ENCODE results near the gene ANGPTL1.

The ANGPTL1 gene

DNA sequence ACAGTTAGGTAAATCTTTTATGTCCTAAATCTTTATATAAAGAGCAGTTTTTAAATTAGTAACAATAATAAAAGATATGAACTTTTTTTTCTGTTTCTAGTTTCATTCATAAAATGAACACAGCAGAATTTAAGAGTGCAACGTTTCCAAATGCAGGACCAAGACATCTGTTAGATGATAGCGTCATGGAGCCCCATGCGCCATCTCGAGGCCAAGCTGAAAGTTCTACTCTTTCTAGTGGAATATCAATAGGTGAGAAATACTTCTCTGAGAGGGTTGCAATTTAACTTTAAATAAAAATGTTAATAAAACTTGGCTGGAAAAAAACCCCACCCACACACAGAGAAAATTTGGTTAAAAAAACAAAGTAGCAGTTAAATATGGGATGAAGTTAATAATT lies 15.0 kb upstream of the ANGPTL1 start:
- TF ChIP-seq JUND (IDR thresholded peaks at IDR 0.05; ENCODE audit: low read depth): no peak
- no peak for DNase-seq (ENCODE audit: low read depth in 1 of 2, low spot score in 1 of 2)
- in situ Hi-C loops (cut with HindIII; ENCODE audit: low pct_unique_long_range_greater_than_20kb, low sequenced_read_pairs): no loop called here

DNA sequence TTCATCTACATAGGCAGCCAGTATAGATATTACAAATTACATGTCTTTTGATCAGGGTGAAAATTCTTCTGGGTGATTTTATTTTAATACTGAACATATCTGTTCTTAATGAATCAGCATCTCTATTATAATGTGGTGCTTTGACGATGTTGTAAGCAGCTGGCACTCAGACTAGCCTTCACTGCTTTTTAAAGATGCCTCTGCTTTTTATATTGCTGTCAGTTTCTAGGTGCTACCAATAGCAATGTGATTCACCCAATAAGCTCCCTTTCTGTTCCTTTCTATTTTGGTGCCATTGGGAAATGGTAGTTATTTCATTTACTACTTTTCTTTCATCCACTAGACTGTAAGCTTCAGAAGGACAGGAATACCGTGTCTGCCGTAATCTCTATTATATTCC lies 11.1 kb upstream of the ANGPTL1 start:
- in situ Hi-C loops (cut with HindIII; ENCODE audit: low pct_unique_long_range_greater_than_20kb, low sequenced_read_pairs): no loop called here

DNA sequence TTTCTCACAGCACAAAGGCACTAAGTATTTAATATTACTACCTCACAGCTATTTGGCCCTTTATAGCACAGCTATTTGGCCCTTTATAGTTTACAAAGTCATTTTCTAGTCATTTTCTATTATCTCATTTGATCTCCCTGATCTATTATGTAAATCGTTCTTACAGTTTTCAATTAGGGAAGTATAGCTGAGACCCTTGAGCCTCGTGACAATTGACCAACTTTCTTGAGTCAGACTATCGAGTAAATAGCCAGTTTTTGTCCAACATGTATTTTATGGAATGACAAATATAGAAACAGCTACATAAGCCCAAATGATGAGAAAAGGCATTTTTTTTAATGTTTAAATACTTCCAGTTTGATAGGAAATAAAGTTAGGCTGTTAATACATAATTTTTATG lies 7.0 kb upstream of the ANGPTL1 start:
- in situ Hi-C loops (cut with HindIII; ENCODE audit: low pct_unique_long_range_greater_than_20kb, low sequenced_read_pairs): no loop called here
- TF ChIP-seq JUND (IDR thresholded peaks at IDR 0.05; ENCODE audit: low read depth): no peak

More for the DNA sequence above, 11.1 kb upstream of the ANGPTL1 start:
- TF ChIP-seq JUND (IDR thresholded peaks at IDR 0.05; ENCODE audit: low read depth): no peak
- no peak for DNase-seq (ENCODE audit: low read depth in 1 of 2, low spot score in 1 of 2)

DNA sequence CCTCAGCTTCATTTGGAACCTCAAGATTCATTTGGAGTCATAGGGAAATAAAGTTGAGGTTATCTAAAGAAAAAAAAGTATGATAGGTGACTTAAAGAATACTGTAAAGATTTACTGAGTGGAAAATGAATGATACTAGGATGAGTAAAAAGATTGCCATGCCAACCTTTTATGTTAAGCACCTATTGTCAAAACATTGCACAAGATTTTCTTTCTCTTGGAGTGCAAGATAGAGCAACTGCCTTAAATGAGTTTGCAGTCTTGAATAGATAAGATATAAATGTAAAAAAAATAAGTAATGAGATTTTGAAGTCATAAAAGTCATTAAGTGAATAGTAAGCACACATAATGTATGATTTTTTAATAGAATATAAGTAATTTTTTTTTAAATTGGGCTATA lies 5.1 kb upstream of the ANGPTL1 start:
- no peak for TF ChIP-seq JUND (IDR thresholded peaks at IDR 0.05; ENCODE audit: low read depth)
- in situ Hi-C loops (cut with HindIII; ENCODE audit: low pct_unique_long_range_greater_than_20kb, low sequenced_read_pairs): no loop called here

More for the DNA sequence above, 7.0 kb upstream of the ANGPTL1 start:
- DNase-seq (ENCODE audit: low read depth in 1 of 2, low spot score in 1 of 2): no peak

DNA sequence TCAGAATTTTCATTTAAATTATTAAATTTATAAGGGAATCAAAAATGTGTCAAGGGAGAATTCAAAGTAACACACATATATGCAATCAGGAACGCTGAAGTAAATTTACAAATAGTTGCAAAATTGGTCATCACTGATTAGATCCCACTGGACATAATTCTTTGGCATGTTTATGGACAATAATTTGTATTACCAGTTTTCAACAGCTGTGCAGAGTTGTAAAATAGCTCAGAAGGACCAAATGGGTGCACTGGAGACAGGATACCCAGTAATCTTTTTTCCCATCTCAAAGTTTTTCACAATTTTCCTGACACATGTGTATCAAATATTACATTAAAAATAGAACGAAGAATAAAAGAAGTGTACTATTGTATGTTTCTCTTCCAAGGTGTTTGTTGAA lies 4.1 kb upstream of the ANGPTL1 start:
- in situ Hi-C loops (cut with HindIII; ENCODE audit: low pct_unique_long_range_greater_than_20kb, low sequenced_read_pairs): no loop called here
- no peak for DNase-seq (ENCODE audit: low read depth in 1 of 2, low spot score in 1 of 2)
- TF ChIP-seq JUND (IDR thresholded peaks at IDR 0.05; ENCODE audit: low read depth): no peak

More for the DNA sequence above, 5.1 kb upstream of the ANGPTL1 start:
- DNase-seq (ENCODE audit: low read depth in 1 of 2, low spot score in 1 of 2): no peak

DNA sequence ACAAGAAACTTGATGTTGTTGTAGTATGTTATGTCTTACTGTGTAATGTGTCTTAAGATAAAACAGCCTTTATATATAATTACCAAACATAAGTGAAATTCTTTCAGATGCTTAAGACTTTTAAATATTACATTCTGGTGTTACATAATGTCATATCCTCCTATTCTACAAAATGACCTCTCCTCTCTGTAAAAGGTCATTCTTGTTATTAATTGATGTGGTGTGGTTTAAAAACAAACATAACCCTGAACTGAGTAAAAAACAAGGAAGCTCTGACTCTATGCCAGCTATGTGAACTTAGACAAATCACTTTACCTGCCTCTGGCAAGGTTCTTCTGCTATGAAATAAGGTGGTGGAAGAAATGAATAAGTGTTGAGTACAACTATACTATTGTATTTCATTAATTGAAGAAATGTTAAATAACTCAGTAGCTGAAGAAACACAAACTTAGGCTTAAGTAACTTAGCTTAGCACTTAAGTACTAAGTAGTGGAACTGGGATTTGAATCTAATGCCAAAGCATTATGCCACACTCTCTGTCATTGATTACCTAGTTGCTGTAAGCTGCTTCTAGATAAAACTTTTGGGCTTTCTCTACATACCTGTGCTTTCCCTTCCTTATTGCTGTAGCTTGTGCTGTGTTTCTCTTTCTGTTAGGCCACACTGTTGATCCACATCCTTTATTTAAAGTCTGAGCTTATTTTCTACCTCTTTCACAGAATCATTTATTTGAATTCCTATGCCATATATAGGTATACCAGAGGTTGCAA lies 859 bp upstream of the ANGPTL1 start:
- no peak for TF ChIP-seq JUND (IDR thresholded peaks at IDR 0.05; ENCODE audit: low read depth)
- DNase-seq (ENCODE audit: low read depth in 1 of 2, low spot score in 1 of 2): peak in 1 of 2 experiments; percentile 23
- in situ Hi-C loops (cut with HindIII; ENCODE audit: low pct_unique_long_range_greater_than_20kb, low sequenced_read_pairs): no loop called here

DNA sequence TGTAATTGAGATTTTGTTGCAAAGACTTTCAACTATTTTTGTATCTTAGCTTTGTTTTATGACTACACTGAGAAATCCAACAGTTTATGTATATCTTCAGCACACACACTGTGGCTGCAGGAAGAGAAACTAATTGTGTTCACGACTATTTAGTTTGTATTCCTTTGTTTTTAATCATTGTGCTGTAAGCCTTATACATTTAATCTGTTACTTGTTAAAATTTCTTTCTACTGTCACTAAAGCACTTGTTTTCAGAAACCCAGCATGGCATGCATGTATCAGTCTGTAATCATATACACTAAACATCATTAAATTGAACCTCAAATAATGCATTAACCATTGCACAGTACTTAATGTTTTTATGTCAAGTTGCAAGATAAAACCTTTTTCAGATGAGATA lies 656 bp downstream of the ANGPTL1 start:
- no peak for DNase-seq (ENCODE audit: low read depth in 1 of 2, low spot score in 1 of 2)
- TF ChIP-seq JUND (IDR thresholded peaks at IDR 0.05; ENCODE audit: low read depth): no peak
- in situ Hi-C loops (cut with HindIII; ENCODE audit: low pct_unique_long_range_greater_than_20kb, low sequenced_read_pairs): no loop called here

DNA sequence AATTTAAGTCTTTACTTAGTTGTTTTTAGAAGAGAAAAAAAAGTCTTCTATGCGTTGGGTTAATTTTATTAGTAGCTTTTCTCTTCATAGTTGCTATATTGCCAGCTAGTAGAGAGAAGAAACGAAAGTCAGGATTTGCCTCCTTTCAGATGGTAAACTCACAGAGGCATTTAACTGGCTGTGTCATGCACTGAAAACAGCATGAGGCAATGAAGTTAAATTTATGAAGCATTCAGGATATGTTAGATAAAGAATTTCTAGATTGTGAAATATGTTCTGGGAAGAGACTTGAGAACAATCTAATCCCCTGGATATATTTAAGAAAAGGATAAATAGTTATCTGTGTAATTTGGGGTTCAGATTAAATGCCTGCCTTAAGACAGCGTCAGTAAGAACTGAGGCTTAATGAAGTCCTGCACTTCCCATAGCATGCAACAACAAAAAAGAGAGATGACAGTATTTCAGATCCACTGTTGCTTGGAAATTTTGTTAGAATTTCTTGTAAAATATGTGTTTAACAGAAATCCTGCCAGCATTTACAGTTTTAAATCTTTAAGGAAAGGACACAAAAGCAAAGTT lies 1.7 kb downstream of the ANGPTL1 start:
- in situ Hi-C loops (cut with HindIII; ENCODE audit: low pct_unique_long_range_greater_than_20kb, low sequenced_read_pairs): no loop called here
- no peak for TF ChIP-seq JUND (IDR thresholded peaks at IDR 0.05; ENCODE audit: low read depth)
- DNase-seq (ENCODE audit: low read depth in 1 of 2, low spot score in 1 of 2): no peak

DNA sequence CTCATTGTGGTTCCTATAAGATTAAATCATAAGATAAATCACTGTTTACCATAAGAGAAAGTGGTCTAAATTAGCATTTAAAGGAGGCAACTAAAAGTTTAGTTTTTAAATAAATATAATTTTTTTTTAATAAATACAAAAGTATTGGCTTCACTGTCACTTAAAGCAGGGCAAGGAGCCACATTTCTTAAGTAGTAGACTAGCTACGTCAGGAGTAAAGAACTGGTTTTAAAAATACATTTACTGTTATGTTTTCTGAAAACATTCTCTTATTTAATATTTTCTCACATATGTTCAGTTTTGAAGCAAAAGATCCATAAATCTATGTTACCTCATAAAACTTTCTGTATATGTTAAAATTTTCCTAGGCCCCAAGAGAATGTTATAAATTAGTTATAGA lies 2.2 kb downstream of the ANGPTL1 start:
- in situ Hi-C loops (cut with HindIII; ENCODE audit: low pct_unique_long_range_greater_than_20kb, low sequenced_read_pairs): no loop called here
- DNase-seq (ENCODE audit: low read depth in 1 of 2, low spot score in 1 of 2): no peak
- TF ChIP-seq JUND (IDR thresholded peaks at IDR 0.05; ENCODE audit: low read depth): no peak

DNA sequence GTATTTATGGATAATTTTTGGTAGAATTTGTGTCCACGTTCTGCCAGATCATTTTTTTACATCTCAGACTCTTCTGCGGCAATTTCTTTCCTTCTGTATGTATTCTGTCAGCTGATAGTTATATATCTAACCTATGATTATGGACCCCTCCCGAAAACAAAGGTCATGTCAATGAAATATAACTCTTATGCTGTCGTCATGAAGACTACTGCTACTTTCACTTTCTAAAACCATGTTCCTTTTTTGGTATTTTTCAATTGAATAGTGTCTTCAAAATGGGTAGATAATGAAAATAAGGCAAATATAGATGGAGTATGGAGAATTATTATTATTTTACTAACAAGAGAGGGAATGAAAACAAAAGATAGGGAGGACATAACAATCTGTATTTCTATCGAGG lies 3.2 kb downstream of the ANGPTL1 start:
- in situ Hi-C loops (cut with HindIII; ENCODE audit: low pct_unique_long_range_greater_than_20kb, low sequenced_read_pairs): no loop called here
- no peak for TF ChIP-seq JUND (IDR thresholded peaks at IDR 0.05; ENCODE audit: low read depth)
- no peak for DNase-seq (ENCODE audit: low read depth in 1 of 2, low spot score in 1 of 2)

DNA sequence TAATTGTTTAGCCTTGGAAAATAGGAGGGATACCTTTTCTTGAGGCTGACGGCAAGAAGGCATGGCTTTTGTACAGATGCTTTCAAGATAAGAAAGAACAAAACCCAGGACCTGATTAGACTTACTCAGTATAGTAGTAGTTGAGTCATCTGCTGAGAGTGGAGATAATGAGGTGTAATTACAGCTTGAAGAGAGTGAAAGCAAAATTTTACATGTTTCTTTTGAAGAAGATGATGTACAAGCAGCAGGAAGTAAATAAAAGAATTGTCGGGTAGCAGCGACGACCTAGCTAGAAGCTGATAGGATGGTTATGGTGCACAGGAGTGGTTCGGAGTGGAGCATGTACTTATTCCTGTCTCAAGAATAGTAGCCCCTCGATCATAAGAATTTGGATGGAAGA lies 6.6 kb downstream of the ANGPTL1 start:
- no peak for DNase-seq (ENCODE audit: low read depth in 1 of 2, low spot score in 1 of 2)
- in situ Hi-C loops (cut with HindIII; ENCODE audit: low pct_unique_long_range_greater_than_20kb, low sequenced_read_pairs): no loop called here
- TF ChIP-seq JUND (IDR thresholded peaks at IDR 0.05; ENCODE audit: low read depth): no peak

DNA sequence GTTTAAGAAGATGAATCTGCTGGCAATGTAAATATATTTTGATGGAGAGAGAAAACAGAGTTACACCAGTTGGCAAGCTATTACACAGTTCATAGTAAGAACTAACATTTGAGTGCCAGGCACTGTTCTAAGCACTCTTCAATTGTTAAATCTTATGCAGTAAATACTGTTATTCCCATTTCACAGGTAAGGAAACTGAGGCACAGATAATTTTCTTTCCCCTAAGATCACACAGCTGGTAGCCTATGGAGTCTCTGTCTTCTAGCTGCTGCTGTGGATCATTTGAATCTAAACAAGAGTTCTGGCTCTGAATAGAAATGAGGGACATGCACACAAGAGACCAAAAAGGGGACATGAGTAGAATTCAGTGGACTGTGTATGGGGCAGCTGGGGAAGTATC lies 8.0 kb downstream of the ANGPTL1 start:
- TF ChIP-seq JUND (IDR thresholded peaks at IDR 0.05; ENCODE audit: low read depth): no peak
- DNase-seq (ENCODE audit: low read depth in 1 of 2, low spot score in 1 of 2): no peak
- in situ Hi-C loops (cut with HindIII; ENCODE audit: low pct_unique_long_range_greater_than_20kb, low sequenced_read_pairs): no loop called here

DNA sequence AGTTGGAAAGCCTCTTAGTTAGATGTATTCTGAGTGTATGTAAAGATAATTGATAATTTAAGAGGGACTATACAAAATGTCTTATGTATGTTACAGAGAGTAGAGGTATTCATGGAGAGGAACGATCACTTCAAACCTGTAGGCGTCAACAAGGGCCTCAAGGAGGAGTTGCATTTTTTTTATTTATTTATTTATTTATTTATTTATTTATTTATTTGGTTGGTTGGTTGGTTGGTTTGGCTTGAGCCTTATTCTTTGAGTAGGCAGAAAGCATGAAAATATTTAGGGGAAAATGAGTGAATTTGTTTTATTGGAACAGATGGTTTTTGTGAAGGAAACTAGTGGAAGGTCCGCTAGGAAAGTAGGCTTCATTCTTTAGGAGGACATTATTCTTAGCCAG lies 8.5 kb downstream of the ANGPTL1 start:
- no peak for TF ChIP-seq JUND (IDR thresholded peaks at IDR 0.05; ENCODE audit: low read depth)
- in situ Hi-C loops (cut with HindIII; ENCODE audit: low pct_unique_long_range_greater_than_20kb, low sequenced_read_pairs): no loop called here
- DNase-seq (ENCODE audit: low read depth in 1 of 2, low spot score in 1 of 2): no peak

DNA sequence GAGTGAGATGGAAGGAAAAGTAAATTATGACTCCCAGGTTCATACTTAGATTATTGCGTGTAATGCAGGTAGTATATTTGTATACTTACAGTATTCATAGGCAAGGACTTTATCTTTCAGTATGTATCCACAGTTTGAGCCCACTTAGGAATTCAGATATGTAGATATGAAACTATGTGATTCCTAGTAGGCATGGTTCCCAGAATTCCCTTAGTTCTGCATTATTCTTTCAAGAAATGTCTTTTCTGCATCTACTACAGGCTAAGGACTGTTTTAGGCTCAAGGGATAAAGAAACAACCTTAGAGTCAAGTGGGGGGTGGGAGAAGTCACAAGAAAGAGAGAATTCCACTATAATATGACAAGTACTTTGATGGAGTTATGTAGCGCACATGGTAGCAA lies 13.8 kb downstream of the ANGPTL1 start:
- TF ChIP-seq JUND (IDR thresholded peaks at IDR 0.05; ENCODE audit: low read depth): no peak

More for the DNA sequence above, 13.8 kb downstream of the ANGPTL1 start:
- in situ Hi-C loops (cut with HindIII; ENCODE audit: low pct_unique_long_range_greater_than_20kb, low sequenced_read_pairs): no loop called here
- DNase-seq (ENCODE audit: low read depth in 1 of 2, low spot score in 1 of 2): no peak

Data from T47D (cell line).